Gastrocnemius medialis (tissue), 4 donors: ENCODE results near the gene FBXO38. TPM values are rescaled to one million over a fixed set of nuclear protein-coding genes. Genes with fewer than 3 reads are reported as not detected.

Experiments used
- ATAC-seq, 2 donors: fragments of 150-250 bp; one replicate each; pipeline ENCODE4 v1.9.1; 2016
- DNase-seq, 2 donors: peaks; one replicate each; pipeline ENCODE4 v3.0.0-alpha.2; 2019
- H3K27ac ChIP-seq, 4 donors: fragments of 200-600 bp; sonication (generic); 1 replicate in 1 of 4; 2 replicates in 3 of 4; pipeline ENCODE4 v1.5.1; 2016 to 2018; ENCODE audit warnings: mild to moderate bottlenecking in 2 of 4, moderate library complexity in 1 of 4
- H3K27me3 ChIP-seq, 3 donors: fragments of 200-600 bp; sonication (generic) in 2 of 3; 1 replicate in 1 of 3; 2 replicates in 2 of 3; pipeline versions ENCODE4 v1.5.1 to v1.6.0; 2016 to 2019; ENCODE audit warnings: mild to moderate bottlenecking in 1 of 3, moderate library complexity in 1 of 3
- H3K36me3 ChIP-seq, 2 donors: fragments of 200-600 bp; sonication (generic) in 1 of 2; one replicate each; pipeline ENCODE4 v1.5.1; 2017 to 2018
- H3K4me1 ChIP-seq, 2 donors: fragments of 200-600 bp; sonication (generic) in 1 of 2; one replicate each; pipeline ENCODE4 v1.5.1; 2016 to 2017; ENCODE audit warnings: mild to moderate bottlenecking in 2 of 2
- H3K4me3 ChIP-seq, 4 donors: fragments of 200-600 bp; sonication (generic) in 3 of 4; 1 replicate in 1 of 4; 2 replicates in 3 of 4; pipeline ENCODE4 v1.5.1; 2016 to 2019; ENCODE audit warnings: mild to moderate bottlenecking in 2 of 4
- H3K9me3 ChIP-seq, 3 donors: fragments of 200-600 bp; sonication (generic) in 2 of 3; 1 replicate in 1 of 3; 2 replicates in 2 of 3; pipeline ENCODE4 v1.5.1; 2016 to 2019
- POLR2A ChIP-seq, 2 donors: fragments of 450-650 bp; IDR thresholded peaks; one replicate each; pipeline ENCODE4 v1.6.1; 2017; ENCODE audit warnings: antibody characterized with exemption in 2 of 2, mild to moderate bottlenecking in 2 of 2, moderate library complexity in 2 of 2
- in situ Hi-C, 4 donors: fragments of 200-750 bp; cut with MboI; loops; one replicate each; pipeline versions ENCODE4 v1.15.0 to v1.8.0; 2017; ENCODE audit warnings: low sequenced_read_pairs in 4 of 4
- intact Hi-C: fragments of 100-400 bp; cut with DNase I; formaldehyde crosslinking; loops from one replicate; pipeline ENCODE4 v1.15.1; 2023; ENCODE audit warnings: low total_unique reads
- total RNA-seq, 4 donors: library from RNA; depleted of rRNA; stranded (reverse); fragments of >200 nt; gene quantifications; one replicate each; pipeline versions ENCODE4 v1.1.0 to v1.2.3, GENCODE V29; 2016
- TF ChIP-seq, protein P1 (sequence below), 5 experiments: fragments of 450-650 bp in 3 of 5; fragments of 200-600 bp in 2 of 5; sonication (generic) in 2 of 5; IDR thresholded peaks in 4 of 5; conservative IDR thresholded peaks in 1 of 5; 1 replicate in 4 of 5; 2 replicates in 1 of 5; pipeline ENCODE4 v1.5.1; 2016 to 2019; ENCODE audit warnings: antibody characterized with exemption in 5 of 5, mild to moderate bottlenecking in 3 of 5, moderate library complexity in 3 of 5

FBXO38 gene
- total RNA-seq, 4 donors from 2014 or later = 31.1 to 49.6 (median 34.1) TPM

DNA sequence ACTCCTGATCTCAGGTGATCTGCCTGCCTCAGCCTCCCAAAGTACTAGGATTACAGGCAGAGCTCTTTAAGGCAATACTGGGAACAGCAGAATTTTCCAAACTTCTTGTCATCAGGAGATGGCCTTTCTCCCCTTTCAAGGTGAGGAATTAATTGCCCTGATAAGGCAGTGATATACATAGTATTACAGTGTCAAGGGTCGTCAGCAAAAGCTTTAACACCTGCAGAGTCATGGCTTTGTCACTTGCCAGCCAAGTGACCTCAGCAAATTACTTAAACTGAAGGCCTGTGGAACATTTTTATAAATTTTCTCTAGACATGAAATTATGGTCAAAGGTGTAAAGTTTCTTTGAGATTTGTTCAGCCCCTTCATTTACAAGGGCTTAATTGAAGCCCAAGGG is 59.5 kb downstream of the FBXO38 start:
- in situ Hi-C loops = loop anchor here in 3 of 4 donors (10.0 to 25.0 kb wide), 4 partner anchors 594 to 794 kb away; no protein-coding TSS in a partner anchor
- DNase-seq (no peak), ATAC-seq (no peak)
- Histone ChIP-seq H3K27me3 (no peaks in the 10 kb centered on the region), H3K4me3 (no peak overlapping the region), H3K36me3 (peaks cover 0 to 45% of the 10 kb centered on the region in 2 donors), H3K4me1 (no peaks in the 10 kb centered on the region), H3K27ac (no peak overlapping the region), H3K9me3 (no peaks in the 10 kb centered on the region)
- intact Hi-C loops = loop anchor here (10.0 kb wide), 1 partner anchor 592 kb away; no protein-coding TSS in a partner anchor
- TF ChIP-seq POLR2A (IDR thresholded peaks at IDR 0.05) = no peak
- TF ChIP-seq, protein P1, sequence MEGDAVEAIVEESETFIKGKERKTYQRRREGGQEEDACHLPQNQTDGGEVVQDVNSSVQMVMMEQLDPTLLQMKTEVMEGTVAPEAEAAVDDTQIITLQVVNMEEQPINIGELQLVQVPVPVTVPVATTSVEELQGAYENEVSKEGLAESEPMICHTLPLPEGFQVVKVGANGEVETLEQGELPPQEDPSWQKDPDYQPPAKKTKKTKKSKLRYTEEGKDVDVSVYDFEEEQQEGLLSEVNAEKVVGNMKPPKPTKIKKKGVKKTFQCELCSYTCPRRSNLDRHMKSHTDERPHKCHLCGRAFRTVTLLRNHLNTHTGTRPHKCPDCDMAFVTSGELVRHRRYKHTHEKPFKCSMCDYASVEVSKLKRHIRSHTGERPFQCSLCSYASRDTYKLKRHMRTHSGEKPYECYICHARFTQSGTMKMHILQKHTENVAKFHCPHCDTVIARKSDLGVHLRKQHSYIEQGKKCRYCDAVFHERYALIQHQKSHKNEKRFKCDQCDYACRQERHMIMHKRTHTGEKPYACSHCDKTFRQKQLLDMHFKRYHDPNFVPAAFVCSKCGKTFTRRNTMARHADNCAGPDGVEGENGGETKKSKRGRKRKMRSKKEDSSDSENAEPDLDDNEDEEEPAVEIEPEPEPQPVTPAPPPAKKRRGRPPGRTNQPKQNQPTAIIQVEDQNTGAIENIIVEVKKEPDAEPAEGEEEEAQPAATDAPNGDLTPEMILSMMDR (IDR thresholded peaks at IDR 0.05 in 4 of 5, conservative IDR thresholded peaks at IDR 0.05 in 1 of 5) = no peak

DNA sequence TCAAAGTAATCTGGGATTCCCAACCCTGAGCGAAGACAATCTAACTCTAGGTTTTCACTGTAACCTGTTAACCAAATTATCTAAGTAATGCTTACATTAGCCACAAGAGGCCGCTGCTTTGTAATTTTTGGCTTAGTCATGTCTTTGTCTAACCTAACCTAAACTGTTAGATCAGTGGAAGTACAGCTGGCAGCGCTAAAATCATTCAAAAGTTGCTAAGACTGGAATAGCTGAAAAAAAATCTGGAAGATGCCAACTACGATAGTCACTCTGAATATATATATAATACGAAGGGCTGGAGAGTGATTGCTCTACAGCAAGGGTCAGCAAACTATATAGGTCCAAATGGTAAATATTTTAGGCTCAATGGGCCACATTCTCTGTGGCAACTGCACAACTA is 60.2 kb downstream of the FBXO38 start:
- no peak for TF ChIP-seq POLR2A (IDR thresholded peaks at IDR 0.05)
- TF ChIP-seq, protein P1 (IDR thresholded peaks at IDR 0.05 in 4 of 5, conservative IDR thresholded peaks at IDR 0.05 in 1 of 5) = peak; percentile 57 to 77 (median 72)
- ATAC-seq (peak; percentile 83 to 91), DNase-seq (peak in 1 of 2 donors; percentile 7)
- Histone ChIP-seq H3K4me3 (no peak overlapping the region), H3K4me1 (no peaks in the 10 kb centered on the region), H3K27me3 (no peaks in the 10 kb centered on the region), H3K9me3 (no peaks in the 10 kb centered on the region), H3K36me3 (peaks cover 0 to 38% of the 10 kb centered on the region in 2 donors), H3K27ac (no peak overlapping the region)
- in situ Hi-C loops (loop anchor here in 3 of 4 donors (10.0 to 25.0 kb wide), 4 partner anchors 593 to 793 kb away; no protein-coding TSS in a partner anchor), intact Hi-C loops (loop anchor here (1.0 to 10.0 kb wide), 4 partner anchors 39 to 670 kb away; no protein-coding TSS in a partner anchor)

DNA sequence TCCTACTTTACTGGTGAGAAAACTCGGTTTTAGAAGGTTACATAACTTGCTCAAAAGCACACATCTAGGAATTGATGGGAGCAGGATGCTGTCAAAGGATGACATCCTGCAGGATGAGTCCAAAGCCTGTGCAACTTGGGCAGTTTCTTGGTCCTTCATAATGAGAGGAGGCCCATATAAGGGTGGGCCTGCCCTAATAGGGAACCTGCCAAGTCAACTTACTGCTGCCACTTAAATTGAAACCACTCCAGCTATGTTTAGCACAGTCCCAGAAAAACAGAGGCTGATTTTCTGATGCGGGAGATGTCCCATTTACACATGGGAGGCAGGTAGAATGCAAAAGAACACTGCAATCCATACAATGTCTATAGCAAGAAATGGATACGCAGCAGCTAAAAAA is 61.8 kb downstream of the FBXO38 start:
- Histone ChIP-seq H3K27me3 (no peaks in the 10 kb centered on the region), H3K9me3 (no peaks in the 10 kb centered on the region), H3K27ac (no peak overlapping the region), H3K36me3 (peaks cover 0 to 22% of the 10 kb centered on the region in 2 donors), H3K4me3 (no peak overlapping the region), H3K4me1 (no peaks in the 10 kb centered on the region)
- DNase-seq (no peak), ATAC-seq (no peak)
- no peak for TF ChIP-seq POLR2A (IDR thresholded peaks at IDR 0.05)
- TF ChIP-seq, protein P1 (IDR thresholded peaks at IDR 0.05 in 4 of 5, conservative IDR thresholded peaks at IDR 0.05 in 1 of 5) = no peak
- intact Hi-C loops = loop anchor here (2.0 to 10.0 kb wide), 2 partner anchors 37 to 589 kb away; no protein-coding TSS in a partner anchor
- in situ Hi-C loops = loop anchor here (5.0 to 25.0 kb wide), 5 partner anchors 282 to 792 kb away; no protein-coding TSS in a partner anchor

DNA sequence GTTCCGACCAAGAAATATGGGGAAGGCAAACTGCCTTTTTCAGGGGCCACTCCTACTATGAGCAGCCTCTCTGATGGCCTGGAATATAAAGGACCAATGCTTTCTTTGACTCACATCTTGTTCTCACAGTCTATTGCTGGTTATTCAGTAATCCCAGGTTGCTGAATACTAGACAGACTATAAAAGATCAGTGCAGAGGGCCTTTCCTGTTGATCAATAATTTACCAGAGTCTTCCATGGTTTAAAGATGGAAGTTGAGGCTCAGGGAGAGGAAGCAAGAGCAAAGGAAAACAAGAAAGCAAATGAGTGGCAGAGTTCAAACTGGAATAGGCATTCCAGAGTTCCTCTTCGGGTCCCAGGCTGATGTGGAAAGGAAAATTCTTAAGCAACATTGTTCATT is 62.9 kb downstream of the FBXO38 start:
- ATAC-seq = no peak
- in situ Hi-C loops = loop anchor here (5.0 to 25.0 kb wide), 5 partner anchors 281 to 791 kb away; no protein-coding TSS in a partner anchor
- Histone ChIP-seq H3K9me3 (no peaks in the 10 kb centered on the region), H3K27me3 (no peaks in the 10 kb centered on the region), H3K36me3 (peaks cover 0 to 12% of the 10 kb centered on the region in 2 donors), H3K4me1 (no peaks in the 10 kb centered on the region), H3K27ac (no peak overlapping the region), H3K4me3 (no peak overlapping the region)
- intact Hi-C loops = loop anchor here (10.0 kb wide), 1 partner anchor 588 kb away; no protein-coding TSS in a partner anchor
- DNase-seq = no peak
- no peak for TF ChIP-seq POLR2A (IDR thresholded peaks at IDR 0.05)
- TF ChIP-seq, protein P1 (IDR thresholded peaks at IDR 0.05 in 4 of 5, conservative IDR thresholded peaks at IDR 0.05 in 1 of 5) = no peak
